HG03097 (cell line): ENCODE measurements around the gene MYORG.
A peak's percentile ranks its signal among the peaks of the same experiment; 100 is the strongest.

Experiments
- ATAC-seq: cut with Tn5 transposase; IDR thresholded peaks from one replicate; pipeline ENCODE4 v1.9.1; 2021; ENCODE audit not compliant: unreplicated experiment, low FRiP score

The MYORG gene

DNA sequence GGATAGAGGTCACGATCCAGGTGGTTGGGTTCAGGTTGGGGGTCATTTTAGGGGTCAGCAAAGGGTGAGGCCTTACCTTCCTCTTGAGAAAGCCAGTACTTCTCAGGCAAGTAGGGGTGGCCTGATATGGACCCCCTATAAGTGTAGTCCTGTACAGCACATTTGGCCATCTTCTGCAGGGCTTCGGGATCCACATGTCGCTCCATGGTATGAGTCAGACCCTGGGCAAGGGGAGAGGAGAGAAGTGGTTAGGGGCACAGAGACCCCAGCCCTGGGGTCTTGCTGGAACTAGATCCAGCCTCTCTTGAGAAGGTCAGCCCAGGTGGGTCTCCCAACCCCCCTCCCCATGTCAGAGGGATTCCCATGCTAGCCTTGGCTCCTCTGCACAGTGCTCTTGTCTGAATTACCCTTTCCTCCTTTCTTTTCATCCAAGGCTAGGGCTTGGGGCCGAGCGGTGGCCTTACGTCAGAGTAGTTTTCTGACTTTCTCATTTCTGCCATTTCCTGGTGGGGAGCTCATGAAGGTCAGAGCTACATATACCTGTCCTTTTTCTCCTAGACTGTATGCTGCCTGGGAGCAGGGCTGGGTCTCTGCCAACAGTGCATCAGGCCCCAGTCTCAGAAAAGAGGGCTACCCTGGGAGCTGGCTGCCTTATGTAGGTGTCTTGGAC is 9.0 kb upstream of the MYORG start:
- ATAC-seq = no peak

DNA sequence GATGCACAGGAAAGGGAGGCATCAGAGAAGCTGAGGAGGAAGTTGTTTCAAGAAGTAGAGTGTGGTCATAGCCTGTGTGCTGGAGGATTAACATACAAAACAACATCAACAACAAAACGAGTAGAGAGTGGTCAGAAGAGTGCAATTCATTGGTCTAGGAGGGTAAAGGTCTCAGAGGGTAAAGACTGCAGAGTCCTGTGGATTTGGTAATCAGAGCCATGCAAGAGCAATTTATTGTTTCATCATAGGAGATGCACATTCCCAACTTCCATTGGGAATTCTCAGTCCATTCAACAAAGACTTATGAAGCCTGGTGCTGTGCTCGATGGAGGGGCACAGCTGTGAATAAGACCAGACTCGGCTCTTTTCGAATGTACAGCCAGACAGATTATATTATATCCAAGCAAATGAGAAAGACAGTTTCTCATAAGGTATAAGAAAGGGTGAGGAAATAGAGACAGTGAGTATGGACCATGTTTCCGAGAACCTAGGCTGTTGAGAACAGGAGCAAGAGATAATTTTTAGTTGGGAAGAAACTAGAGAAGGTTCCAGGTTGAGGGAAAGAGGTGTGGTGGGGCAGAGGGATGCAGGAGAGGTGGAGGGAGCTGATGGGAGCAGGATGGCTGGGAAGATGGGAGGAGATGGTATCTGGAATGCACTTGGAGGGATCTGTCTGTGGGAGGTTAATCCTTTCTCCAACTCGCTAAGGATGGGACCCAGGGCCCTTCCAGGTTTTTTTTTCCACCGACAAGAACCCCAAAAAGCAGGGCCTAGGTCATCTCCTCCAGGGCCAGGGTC is 7.9 kb upstream of the MYORG start:
- no peak for ATAC-seq

DNA sequence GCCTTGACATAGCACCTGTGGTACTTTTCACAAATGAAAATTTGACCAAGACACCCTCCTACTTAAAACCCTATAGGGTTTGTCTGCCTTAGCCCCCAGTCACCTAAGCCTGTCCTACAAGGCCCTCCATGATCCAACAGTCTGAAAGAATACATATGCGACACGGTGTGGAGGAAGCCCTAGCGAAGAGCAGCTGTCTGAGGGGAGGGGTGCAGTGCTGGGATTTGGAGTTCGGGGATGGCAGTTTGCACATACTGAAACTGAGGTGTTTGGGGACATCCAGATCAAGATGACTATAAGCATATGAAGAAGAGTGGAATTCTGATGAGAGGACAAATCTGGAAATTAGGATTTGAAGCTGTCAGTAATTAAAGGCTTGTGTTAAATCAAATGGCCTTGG is 7.2 kb upstream of the MYORG start:
- no peak for ATAC-seq

DNA sequence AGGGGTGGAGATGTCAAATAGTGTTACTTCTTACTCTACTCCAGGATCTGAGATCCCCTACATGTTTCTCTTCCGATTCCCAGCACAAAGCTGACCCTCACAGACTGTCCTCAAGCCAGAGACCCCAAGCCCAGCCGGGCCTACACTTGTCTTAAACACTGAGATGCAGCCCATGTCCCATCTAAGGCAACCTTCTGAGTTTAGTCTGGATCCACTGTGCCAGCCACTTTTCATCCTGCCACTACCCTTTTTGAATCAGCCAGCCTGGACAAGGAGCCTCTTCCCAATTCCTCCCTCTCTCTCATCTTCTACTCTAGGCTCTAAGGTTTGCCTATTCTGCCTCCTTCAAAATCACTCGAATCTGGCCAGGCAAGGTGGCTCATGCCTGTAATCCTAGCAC is 6.2 kb upstream of the MYORG start:
- no peak for ATAC-seq

DNA sequence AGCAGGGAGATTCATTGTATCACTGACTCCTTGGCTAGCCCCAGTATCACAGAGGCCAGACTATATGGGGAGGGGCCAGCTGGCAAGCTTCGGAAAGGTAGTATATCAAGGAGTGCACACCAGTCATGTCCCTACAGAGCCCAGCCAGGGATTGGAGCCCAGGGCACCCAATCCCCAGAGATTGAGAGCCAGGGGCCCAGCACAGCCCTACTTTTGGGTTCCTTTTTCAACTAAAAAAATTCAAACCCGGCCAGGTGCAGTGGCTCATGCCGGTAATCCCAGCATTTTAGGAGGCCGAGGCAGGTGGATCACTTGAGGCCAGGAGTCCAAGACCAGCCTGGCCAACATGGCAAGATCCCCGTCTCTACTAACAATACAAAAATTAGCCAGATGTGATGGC is 5.4 kb upstream of the MYORG start:
- no peak for ATAC-seq

DNA sequence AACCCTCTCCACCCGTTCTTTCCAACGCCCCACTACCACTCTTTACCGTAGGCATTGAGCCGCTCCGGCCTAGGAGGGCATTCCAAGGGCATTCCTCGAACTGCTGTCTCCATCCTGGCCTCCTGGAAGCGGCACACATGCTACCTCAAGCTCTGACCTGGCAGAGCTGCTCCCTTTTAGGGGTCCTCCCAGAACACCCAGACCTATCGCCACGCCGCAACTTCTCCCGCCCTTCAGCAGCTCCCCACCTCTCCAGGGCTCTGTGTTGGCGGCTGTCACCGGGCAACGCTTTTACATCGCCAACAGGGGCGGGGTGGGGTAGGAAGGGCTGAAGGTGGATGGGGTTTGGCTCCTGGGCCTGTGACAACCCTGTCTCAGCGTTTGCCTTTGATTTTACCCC is 4.6 kb upstream of the MYORG start:
- no peak for ATAC-seq

DNA sequence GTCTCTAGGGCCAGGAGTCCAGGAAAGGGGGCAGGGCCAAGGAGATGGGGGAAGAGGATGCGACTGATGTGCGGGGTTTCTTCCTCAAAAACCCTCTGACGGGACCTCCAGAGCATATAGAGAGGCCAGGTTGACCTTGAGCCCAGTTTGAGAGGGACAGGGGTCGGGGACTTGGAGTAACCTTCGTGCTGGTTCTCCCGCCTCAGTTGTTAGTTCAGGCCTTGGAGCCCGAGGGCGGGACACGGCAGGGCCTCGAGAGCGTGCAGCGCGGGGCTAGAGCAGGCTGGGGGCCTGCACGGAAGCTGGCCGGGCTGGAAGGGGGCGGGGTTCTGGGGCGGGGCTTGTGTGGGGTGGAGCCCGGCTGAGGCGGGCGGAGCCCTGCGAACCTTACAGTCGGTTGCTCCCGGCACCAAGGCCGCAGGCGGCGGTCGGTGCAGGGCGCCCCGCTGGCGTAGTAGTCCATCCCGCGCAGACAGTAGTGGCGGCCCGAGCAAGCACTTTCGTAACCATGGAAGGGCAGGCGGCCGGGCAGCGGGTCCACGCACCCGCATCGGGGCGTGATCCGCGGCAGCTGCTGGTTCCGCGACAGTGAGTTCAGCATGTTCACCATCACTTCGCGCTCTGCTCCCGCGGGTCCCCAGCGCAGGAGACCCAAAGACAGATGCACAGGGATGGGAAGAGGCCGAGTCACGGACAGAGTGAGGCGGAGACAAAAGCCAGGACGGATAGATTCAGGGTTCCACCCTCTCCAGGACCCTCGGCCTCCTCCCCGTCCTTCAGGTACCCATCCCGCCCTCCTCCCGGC is 4.0 kb upstream of the MYORG start:
- peak; percentile 22 for ATAC-seq

DNA sequence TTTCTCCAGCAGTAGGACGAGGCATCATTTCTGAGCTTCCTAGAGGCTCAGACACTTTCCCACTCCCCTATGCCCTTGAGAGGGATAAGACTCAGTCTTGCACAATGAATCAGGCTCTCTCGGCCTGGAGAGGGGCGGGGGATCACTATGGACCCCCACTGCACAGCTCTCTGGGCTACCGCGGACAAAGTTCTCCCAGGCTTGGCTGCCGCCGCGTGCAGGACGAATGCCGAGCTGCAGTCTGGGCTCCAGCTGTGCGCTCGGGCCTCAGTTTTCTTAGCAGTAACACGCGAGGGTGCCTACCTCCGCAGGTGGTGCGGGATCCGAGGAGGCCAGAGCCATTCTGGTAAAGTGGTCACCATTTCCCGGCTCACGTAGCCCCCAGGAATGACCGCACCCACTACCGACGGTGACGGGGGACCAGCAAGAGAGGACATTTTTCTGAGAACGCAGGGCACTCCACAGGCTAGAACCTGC is 3.4 kb upstream of the MYORG start:
- ATAC-seq = no peak

DNA sequence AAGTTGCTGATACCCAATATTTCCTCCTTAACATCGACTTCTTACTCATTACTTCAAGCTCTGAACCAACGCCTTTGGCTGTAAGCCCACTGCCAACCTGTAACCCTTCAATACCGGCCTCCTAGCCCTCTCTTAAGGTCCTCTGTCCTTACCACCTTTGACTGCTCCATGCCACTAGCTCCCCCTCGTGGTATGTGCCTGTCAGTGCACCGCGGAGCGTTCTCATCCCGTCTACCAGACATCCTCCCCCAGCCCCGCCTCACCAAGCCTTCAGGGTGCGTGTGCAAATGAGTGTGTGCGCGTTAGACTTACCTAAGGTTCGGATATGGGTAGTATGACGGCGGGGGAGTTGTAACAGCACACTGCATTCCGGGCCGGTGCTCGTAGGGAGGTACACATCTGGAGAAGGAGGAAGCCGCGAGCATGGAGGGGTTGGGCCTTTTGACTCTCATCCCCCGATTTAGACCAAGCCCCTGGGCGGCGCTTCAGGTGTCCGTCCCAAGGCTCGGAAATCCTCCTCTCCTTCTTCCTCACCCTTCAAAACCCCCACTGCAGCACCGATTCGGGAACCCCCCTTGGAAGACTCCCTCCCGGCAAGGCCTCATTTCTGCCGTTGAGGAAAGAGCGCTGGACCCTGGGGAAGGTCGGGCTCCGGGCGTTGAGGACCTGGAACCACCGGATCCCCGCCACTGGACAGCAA is 2.8 kb upstream of the MYORG start:
- peak; percentile 33 for ATAC-seq

DNA sequence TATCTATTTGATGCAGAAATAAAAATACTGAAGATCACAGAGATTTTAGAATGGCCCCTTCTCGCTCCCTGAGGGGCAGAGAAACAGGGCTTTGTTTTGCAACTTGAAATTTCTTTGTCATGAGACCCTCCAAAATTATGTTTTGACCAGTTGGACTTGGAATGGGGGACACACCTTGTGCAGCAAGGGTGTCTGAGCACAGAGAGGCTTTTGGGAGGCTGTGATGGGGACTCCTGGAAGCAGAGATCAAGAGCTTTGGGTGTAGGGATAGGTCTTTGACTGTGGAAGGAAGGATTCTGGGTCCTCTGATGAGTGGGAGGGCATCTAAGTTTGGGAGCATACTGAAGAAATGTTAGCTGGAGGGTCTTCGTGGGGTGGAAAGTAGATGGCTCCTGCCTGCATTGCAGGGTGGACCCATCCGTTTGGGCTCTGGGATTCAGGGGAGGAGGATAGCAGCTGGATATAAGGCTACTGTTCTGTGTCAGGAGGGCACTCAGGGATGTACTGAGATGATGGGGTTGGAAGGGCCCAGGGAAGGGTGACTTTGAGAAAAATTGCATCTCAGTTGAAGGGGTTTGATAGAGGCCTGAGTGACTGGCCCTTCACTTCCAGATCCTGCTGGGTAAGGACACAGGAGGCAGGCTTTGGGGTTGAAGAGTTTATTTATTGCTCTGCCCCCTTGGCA is 1.8 kb upstream of the MYORG start:
- no peak for ATAC-seq

DNA sequence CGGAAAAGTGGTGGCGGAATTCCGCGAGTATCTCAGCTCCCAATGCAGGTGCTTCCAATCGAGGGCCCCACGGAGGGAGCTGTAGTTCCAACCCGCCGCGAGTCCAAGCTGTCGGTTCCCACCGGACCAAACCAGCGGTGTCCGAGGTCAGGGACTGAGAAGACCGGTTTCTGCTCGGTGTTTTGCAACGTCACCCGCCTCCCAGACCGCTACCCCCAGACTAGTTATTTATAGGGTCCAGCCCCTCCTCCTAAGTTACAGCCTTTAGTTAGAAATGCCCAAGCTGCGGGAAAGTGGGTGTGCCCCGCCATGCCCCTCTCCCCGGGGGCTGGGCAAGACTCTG is 677 bp upstream of the MYORG start:
- no peak for ATAC-seq

DNA sequence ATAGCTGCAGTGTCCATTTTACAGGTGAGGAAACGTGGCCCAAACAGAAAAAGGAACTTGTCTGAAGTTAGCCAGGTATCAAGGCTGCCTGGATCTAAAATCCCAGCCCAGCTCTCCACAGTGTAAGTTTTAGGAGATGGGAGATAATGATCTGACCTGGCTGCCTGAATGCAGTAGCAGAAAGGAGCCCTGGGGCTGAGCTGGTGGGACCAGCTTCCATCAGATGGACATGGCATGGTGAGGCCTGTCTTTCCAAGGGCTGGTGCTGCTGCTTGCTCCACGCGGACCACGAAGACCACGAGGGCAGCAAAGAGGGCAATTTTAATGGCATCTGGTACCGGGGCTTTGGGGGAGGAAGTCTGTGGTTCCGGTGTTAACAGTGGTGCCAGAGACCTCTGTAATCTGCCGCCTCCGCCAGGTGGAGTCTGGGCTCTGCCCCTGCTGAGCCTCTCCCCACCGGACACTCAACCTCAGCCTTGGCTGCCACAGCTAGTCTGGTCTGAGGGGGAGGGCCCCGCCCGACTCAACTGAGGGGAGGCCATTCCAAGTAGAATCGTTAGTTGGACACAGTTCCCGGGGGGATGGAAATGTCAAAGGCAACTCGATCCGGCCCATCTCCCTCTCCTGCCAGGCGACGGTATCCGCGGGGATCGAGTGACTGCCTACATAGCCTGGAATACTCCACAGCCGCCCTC is 650 bp downstream of the MYORG start:
- ATAC-seq = no peak

DNA sequence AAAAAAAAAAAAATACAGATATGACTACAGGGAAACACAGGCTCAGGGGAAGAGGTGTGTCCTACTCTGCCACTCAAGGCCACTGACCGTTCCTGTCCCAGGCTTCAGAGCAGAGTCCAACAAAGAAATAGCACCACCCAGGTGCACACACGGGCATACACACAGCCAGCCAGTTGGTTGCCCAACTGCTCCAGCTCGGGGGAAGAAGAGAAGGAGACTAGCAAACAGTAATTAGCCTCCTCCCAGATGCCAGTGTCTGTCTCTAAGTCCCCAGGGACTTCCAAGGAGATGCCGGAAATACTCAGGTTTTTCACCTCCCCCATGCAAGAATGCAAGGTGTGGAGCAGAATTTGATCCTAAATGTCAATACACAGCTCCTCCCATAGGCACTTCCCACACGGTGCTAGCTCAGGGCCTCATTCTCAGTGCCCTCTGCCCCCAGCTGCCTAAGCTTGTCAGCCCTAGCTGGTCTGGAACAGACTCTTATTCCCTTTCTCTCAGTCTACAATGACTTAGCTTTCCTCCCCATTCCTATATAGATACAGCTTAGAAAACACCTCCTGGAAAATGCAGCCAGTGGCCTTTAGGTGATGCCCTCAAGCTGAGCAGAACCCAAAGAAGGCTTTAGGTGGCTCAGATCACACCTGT is 1.7 kb downstream of the MYORG start:
- no peak for ATAC-seq

DNA sequence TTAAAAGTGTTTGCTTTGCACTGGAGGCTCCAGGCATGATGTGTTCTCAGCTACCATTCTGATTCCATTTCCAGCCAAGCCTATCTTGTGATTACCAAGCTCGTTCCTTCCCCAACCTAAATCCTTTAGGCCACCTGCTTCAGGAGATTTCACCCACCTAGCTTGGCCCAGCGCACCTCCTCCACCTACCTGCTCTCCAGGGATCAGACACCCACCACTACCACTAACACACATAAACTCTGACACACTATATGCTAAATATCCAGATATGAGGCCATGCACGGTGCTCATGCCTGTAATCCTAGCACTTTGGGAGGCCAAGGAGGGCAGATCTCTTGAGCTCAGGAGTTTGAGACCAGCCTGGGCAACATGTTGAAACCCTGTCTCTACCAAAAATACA is 2.4 kb downstream of the MYORG start:
- no peak for ATAC-seq

DNA sequence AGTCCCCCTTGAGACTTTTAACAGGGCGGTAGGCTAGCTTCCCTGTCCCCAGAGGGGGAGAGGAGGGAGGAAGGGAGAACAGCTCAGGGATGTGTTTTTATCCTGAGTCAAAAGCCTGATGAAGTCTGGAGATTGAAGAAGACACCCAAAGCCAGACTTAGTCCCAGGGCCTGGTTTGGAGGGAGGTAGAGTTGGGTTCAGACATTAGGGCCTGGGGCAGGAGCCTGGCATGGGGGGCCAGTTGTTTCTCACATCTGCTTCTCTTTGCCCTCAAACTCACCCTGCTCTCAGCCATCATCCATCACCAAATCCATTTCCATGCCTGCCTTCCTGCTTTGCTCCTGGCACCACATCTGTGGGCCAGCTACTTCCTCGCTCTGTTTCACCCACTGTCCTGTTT is 2.9 kb downstream of the MYORG start:
- ATAC-seq = no peak

DNA sequence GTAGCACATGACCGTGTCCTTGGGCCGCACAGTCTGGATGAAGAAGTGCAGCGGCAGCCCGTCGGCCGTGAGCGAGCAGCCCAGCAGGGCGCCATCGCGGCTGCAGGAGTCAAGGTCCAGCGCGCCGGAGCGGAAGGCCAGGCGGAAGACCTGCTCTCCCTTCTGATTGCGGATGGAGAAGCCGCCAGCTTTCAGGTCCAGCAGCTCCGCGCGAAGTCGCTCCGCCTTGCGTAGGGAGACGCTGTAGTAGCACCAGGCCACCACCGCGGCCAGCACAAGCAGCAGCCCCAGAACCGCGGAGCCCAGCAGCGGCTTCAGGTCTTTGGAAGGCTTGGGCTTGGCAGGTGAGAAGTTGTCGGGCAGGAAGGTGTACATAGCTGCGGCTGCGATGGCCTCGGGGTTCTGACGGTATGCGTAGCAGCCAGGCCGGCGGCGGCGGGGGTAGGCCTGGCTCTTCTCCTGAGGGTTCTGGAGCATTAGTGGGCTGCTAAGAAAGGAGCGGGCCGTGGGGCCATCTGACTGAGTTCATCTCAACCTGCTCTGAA is 4.2 kb downstream of the MYORG start:
- no peak for ATAC-seq

DNA sequence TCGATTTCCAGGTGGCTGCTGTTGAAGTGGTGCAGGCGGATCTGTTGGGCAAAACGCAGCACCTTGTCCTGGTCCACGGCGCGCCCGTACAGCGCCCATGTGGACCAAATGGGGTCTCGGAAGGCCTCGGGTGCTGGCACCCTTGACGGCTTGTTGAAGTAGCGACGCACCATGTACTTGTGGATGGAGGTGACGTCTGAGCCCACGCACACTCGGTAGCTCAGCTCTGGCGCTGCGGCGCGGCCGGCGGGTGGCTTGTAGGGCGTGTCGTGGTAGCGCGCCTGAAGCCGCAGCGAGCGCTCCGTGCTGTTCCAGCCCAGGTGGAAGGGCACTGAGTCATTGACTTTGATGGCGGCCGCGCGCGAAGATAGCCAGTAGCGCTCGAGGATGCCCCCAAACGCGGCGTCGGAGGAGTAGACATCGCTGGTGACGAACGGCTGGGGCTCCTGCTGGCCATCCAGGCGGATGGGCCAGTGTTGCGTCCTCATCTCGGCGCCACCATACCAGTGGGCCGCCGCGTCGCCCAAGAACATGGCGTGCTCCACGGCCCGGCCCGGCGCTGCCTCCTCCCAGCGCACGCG is 4.7 kb downstream of the MYORG start:
- no peak for ATAC-seq

DNA sequence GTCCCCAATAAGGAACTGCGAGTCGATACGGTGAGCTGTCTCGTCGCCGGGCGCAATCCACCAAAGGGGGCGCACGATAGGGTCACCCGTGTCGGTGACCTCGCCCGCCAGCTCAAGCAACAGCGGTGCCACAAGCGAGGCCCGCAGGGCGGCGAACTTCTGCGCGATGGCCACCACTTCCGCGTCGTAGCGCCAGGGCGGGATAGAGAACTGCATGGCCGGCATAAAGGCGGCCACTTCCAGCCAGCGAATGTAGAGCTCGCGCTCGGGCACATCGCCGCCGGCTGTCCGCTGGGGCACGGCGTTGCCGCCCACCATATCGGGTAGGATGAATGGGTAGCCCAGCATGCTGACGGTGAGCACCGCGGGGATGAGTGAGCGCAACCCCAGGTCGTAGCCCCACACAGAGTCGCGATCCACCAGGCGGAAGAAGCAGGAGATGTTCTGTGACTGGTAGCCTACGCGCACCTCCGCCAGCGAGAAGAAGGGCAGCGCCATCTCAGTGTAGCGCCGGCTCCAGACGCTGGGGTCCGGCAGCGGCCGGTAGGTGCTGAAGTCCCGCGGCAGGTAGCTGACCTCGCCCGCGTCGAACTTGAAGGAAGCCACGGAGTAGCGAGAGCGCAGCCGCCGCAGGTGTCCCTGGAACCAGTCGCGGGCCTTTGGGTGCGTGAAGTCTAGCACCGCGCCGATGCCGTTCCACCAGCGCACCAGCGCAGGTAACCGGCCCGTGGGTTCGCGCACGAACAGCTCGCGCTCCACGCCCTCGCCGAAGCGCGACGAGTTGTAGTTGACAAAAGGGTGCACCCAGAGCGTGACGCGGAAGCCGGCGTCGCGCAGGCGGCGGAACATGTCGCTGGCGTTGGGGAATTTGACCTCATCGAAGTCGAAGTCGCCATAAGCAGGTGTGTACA is 5.5 kb downstream of the MYORG start:
- no peak for ATAC-seq
